HEK293T (cell line): ENCODE results near the gene NOCT.
"Not testable (repeated sequence)": the region's sequence is repeated elsewhere in the genome, so short reads cannot be mapped to it uniquely, and the experiment has no call there.

ENCODE experiments used
- ARNT ChIP-seq: fragments of 450-650 bp; IDR thresholded peaks from 2 replicates; pipeline ENCODE4 v1.6.1; 2017; ENCODE audit warnings: mild to moderate bottlenecking
- BHLHE40 ChIP-seq: fragments of 450-650 bp; IDR thresholded peaks from 2 replicates; pipeline ENCODE4 v1.6.1; 2016; ENCODE audit warnings: mild to moderate bottlenecking, moderate library complexity, borderline replicate concordance
- ELF4 ChIP-seq: fragments of 450-650 bp; IDR thresholded peaks from 2 replicates; pipeline ENCODE4 v1.6.1; 2017; ENCODE audit warnings: antibody characterized with exemption
- FOXK2 ChIP-seq: fragments of 450-650 bp; IDR thresholded peaks from 2 replicates; pipeline ENCODE4 v1.6.1; 2016; ENCODE audit warnings: mild to moderate bottlenecking
- FOXM1 ChIP-seq: fragments of 450-650 bp; IDR thresholded peaks from 2 replicates; pipeline ENCODE4 v1.6.1; 2017; ENCODE audit warnings: mild to moderate bottlenecking, borderline replicate concordance
- L3MBTL2 ChIP-seq: fragments of 450-650 bp; conservative IDR thresholded peaks from 2 replicates; pipeline ENCODE4 v1.6.1; 2016; ENCODE audit warnings: mild to moderate bottlenecking
- SP1 ChIP-seq: fragments of 450-650 bp; IDR thresholded peaks from 2 replicates; pipeline ENCODE4 v1.6.1; 2017
- TARDBP ChIP-seq: fragments of 450-650 bp; IDR thresholded peaks from 2 replicates; pipeline ENCODE4 v1.6.1; 2016
- ZNF384 ChIP-seq: fragments of 450-650 bp; IDR thresholded peaks from 2 replicates; pipeline ENCODE4 v1.6.1; 2016
- TF ChIP-seq, protein P1 (sequence below): fragments of 450-650 bp; IDR thresholded peaks from 2 replicates; pipeline ENCODE4 v1.6.1; 2016

DNA sequence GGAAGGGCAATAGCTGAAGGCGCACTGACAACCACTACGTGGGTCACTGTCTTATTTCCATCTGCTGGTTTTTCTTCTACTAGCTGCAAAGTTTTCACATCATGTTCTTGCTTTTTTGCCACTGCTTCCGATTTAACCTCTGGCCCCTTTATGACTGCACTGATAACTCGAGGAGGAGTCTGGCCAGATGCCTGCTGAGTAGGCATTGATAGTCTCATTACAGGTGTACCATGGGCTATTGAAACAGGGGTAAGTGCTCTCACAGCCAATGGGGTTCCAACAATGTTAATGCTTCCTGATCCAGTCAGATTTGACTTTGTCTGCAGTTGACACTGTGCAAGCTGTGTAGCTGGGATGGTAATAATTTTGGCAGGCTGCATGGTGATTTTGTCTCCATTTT is 43.4 kb downstream of the NOCT start:
- not testable (repeated sequence) for TF ChIP-seq ZNF384, L3MBTL2, SP1, FOXM1, ARNT, TARDBP, BHLHE40, FOXK2, ELF4
- TF ChIP-seq, protein P1, sequence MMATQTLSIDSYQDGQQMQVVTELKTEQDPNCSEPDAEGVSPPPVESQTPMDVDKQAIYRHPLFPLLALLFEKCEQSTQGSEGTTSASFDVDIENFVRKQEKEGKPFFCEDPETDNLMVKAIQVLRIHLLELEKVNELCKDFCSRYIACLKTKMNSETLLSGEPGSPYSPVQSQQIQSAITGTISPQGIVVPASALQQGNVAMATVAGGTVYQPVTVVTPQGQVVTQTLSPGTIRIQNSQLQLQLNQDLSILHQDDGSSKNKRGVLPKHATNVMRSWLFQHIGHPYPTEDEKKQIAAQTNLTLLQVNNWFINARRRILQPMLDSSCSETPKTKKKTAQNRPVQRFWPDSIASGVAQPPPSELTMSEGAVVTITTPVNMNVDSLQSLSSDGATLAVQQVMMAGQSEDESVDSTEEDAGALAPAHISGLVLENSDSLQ, result not testable (repeated sequence)
